ENCODE data around the gene DOK1. TPM values are rescaled to one million over a fixed set of nuclear protein-coding genes. Genes with fewer than 3 reads are reported as not detected.

Gene DOK1
- total and polyA plus RNA-seq, 7 donors = 16.1 to 24.9 (median 18.2) TPM

- Histone ChIP-seq H3K4me3 (no peak overlapping the region), H3K27me3 (peaks cover 0 to 4% (median 0%) of the 10 kb centered on the region in 3 donors), H3K27ac (peak overlapping the region in 3 of 4 donors; percentile 65 to 68 (median 67)), H3K36me3 (no peaks in the 10 kb centered on the region), H3K4me1 (peaks cover 0 to 15% (median 11%) of the 10 kb centered on the region in 4 donors), H3K9me3 (no peaks in the 10 kb centered on the region)
- intact Hi-C loops (cut with DNase I) = no loop called here
- peak in 1 of 4 donors; percentile 29 for TF ChIP-seq POLR2AphosphoS5 (IDR thresholded peaks at IDR 0.05)
- no peak for TF ChIP-seq EP300 (IDR thresholded peaks at IDR 0.05)
- no peak for TF ChIP-seq POLR2A (IDR thresholded peaks at IDR 0.05)
- TF ChIP-seq CTCF (IDR thresholded peaks at IDR 0.05) = no peak
- no peak for DNase-seq
These were observed 12.2 kb downstream of the DOK1 start for GRCh38 chr2:74566754-74567085.

GRCh38 chr2:74567881-74568280, 13.4 kb downstream of the DOK1 start:
- Histone ChIP-seq H3K4me3 (no peak overlapping the region), H3K27ac (peak overlapping the region in 3 of 4 donors; percentile 65 to 68 (median 67)), H3K27me3 (no peaks in the 10 kb centered on the region), H3K9me3 (no peaks in the 10 kb centered on the region), H3K4me1 (peaks cover 0 to 15% (median 11%) of the 10 kb centered on the region in 4 donors), H3K36me3 (no peaks in the 10 kb centered on the region)
- intact Hi-C loops (cut with DNase I) = no loop called here
- DNase-seq = peak; percentile 63
- TF ChIP-seq POLR2A (IDR thresholded peaks at IDR 0.05) (no peak), POLR2AphosphoS5 (IDR thresholded peaks at IDR 0.05) (peak in 1 of 4 donors; percentile 16)
- 86 to 88% methylated on average over 5 of the region's 5 CpGs for WGBS, 2 donors

GRCh38 chr2:74569686-74570085, 15.2 kb downstream of the DOK1 start:
- H3K4me1 ChIP-seq = peaks cover 0 to 15% (median 11%) of the 10 kb centered on the region in 4 donors
- H3K36me3 ChIP-seq = no peaks in the 10 kb centered on the region
- no peak overlapping the region for H3K27ac ChIP-seq
- intact Hi-C loops (cut with DNase I) = no loop called here
- H3K4me3 ChIP-seq = no peak overlapping the region
- H3K27me3 ChIP-seq = no peaks in the 10 kb centered on the region
- TF ChIP-seq POLR2A (IDR thresholded peaks at IDR 0.05) (no peak), POLR2AphosphoS5 (IDR thresholded peaks at IDR 0.05) (no peak), EP300 (IDR thresholded peaks at IDR 0.05) (no peak), CTCF (IDR thresholded peaks at IDR 0.05) (no peak)
- DNase-seq = no peak
- no peaks in the 10 kb centered on the region for H3K9me3 ChIP-seq
- 91 to 95% methylated on average over 1 of the region's 1 CpG for WGBS, 2 donors

GRCh38 chr2:74571058-74571457, 16.5 kb downstream of the DOK1 start:
- WGBS, 2 donors = 60 to 88% methylated on average over 1 of the region's 1 CpG
- no peak for DNase-seq
- Histone ChIP-seq H3K27ac (no peak overlapping the region), H3K4me1 (peaks cover 0 to 15% (median 11%) of the 10 kb centered on the region in 4 donors), H3K27me3 (no peaks in the 10 kb centered on the region), H3K9me3 (no peaks in the 10 kb centered on the region), H3K4me3 (no peak overlapping the region), H3K36me3 (no peaks in the 10 kb centered on the region)
- TF ChIP-seq CTCF (IDR thresholded peaks at IDR 0.05) (no peak), POLR2A (IDR thresholded peaks at IDR 0.05) (no peak), EP300 (IDR thresholded peaks at IDR 0.05) (no peak), POLR2AphosphoS5 (IDR thresholded peaks at IDR 0.05) (no peak)
- intact Hi-C loops (cut with DNase I) = no loop called here

- Histone ChIP-seq H3K27ac (no peak overlapping the region), H3K36me3 (no peaks in the 10 kb centered on the region), H3K9me3 (no peaks in the 10 kb centered on the region), H3K4me1 (peaks cover 0 to 11% (median 5%) of the 10 kb centered on the region in 4 donors), H3K27me3 (no peaks in the 10 kb centered on the region), H3K4me3 (no peak overlapping the region)
- intact Hi-C loops (cut with DNase I) = no loop called here
- WGBS, 2 donors = 78 to 83% methylated on average over 3 of the region's 3 CpGs
- DNase-seq = no peak
- TF ChIP-seq POLR2A (IDR thresholded peaks at IDR 0.05) (no peak), POLR2AphosphoS5 (IDR thresholded peaks at IDR 0.05) (no peak), EP300 (IDR thresholded peaks at IDR 0.05) (no peak), CTCF (IDR thresholded peaks at IDR 0.05) (no peak)
These were observed 17.8 kb downstream of the DOK1 start for GRCh38 chr2:74572178-74572925.
